HG03045 (cell line): ENCODE measurements around the gene RPS6KA2.

Experiments
- ATAC-seq: cut with Tn5 transposase; IDR thresholded peaks from one replicate; pipeline ENCODE4 v1.9.1; 2021; ENCODE audit warnings: mild to moderate bottlenecking, moderate library complexity; ENCODE audit not compliant: unreplicated experiment

RPS6KA2 gene

GRCh38 chr6:166436195-166437139, 190.6 kb downstream of the RPS6KA2 start:
- no peak for ATAC-seq

GRCh38 chr6:166435574-166435973, 191.5 kb downstream of the RPS6KA2 start:
- ATAC-seq, result no peak

- ATAC-seq, result no peak
These were observed 192.7 kb downstream of the RPS6KA2 start for GRCh38 chr6:166434336-166434735.

GRCh38 chr6:166433096-166433495, 194.0 kb downstream of the RPS6KA2 start:
- ATAC-seq, result no peak

- ATAC-seq, result no peak
These were observed 196.8 kb downstream of the RPS6KA2 start for GRCh38 chr6:166430269-166430668.

GRCh38 chr6:166424431-166424830, 202.6 kb downstream of the RPS6KA2 start:
- no peak for ATAC-seq

- ATAC-seq, result no peak
These were observed 203.3 kb downstream of the RPS6KA2 start for GRCh38 chr6:166423781-166424180.

GRCh38 chr6:166423051-166423745, 203.9 kb downstream of the RPS6KA2 start:
- no peak for ATAC-seq

- ATAC-seq, result no peak
These were observed 204.7 kb downstream of the RPS6KA2 start for GRCh38 chr6:166422201-166422940.

- no peak for ATAC-seq
These were observed 206.7 kb downstream of the RPS6KA2 start for GRCh38 chr6:166420351-166420750.

GRCh38 chr6:166419717-166420116, 207.3 kb downstream of the RPS6KA2 start:
- peak; percentile 26 for ATAC-seq

GRCh38 chr6:166419286-166419685, 207.8 kb downstream of the RPS6KA2 start:
- peak; percentile 94 for ATAC-seq

- ATAC-seq, result no peak
These were observed 208.3 kb downstream of the RPS6KA2 start for GRCh38 chr6:166418691-166419143.

GRCh38 chr6:166417285-166417691, 209.8 kb downstream of the RPS6KA2 start:
- ATAC-seq, result no peak

GRCh38 chr6:166415833-166416347, 211.2 kb downstream of the RPS6KA2 start:
- no peak for ATAC-seq

GRCh38 chr6:166415306-166415705, 211.7 kb downstream of the RPS6KA2 start:
- no peak for ATAC-seq

- ATAC-seq, result no peak
These were observed 213.5 kb downstream of the RPS6KA2 start for GRCh38 chr6:166413491-166413951.

GRCh38 chr6:166412911-166413384, 214.1 kb downstream of the RPS6KA2 start:
- ATAC-seq, result no peak

GRCh38 chr6:166412156-166412910, 214.7 kb downstream of the RPS6KA2 start:
- ATAC-seq, result no peak

GRCh38 chr6:166411721-166412151, 215.3 kb downstream of the RPS6KA2 start:
- no peak for ATAC-seq
